ENCODE measurements around the gene RUBCN.
"Not testable (repeated sequence)": the region's sequence is repeated elsewhere in the genome, so short reads cannot be mapped to it uniquely, and the experiment has no call there.

Gene RUBCN

DNA sequence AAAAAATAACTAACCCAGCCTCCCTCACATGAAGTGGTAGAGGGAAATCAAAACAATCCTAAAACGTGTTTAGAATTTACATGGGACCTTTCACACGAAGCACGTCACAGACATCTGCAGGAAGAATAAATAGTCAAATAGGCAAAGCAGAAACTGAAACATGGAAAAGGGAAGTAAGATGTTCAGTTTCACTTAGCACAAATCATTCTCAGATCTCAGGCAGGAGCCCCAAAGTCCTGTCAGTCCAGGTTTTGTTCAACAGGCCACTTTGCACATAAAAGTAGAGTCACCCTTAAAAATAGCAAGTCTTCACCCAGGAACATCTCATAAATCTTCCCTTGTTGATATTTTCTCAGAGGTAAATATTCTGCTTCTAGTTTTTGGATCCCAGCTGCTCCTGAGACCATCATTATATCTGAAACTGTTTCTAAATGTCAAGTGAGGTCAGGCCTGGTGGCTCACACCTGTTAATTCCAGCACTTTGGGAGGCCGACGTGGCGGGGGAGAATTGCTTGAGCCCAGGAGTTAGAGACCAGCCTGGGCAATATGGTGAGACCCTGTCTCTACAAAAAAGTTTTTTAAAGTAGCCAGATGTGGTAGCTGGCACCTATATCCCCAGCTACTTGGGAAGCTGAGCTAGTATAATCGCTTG, 1.9 kb downstream of the RUBCN start:
- DNase-seq (ENCODE audit: low read depth in 2 of 2): no peak

GRCh38 chr3:197733042-197733441, 3.7 kb downstream of the RUBCN start:
- no peak for DNase-seq (ENCODE audit: low read depth in 2 of 2)

GRCh38 chr3:197731483-197731882, 5.2 kb downstream of the RUBCN start:
- DNase-seq (ENCODE audit: low read depth in 2 of 2): not testable (repeated sequence)

GRCh38 chr3:197730770-197731169, 5.9 kb downstream of the RUBCN start:
- DNase-seq (ENCODE audit: low read depth in 2 of 2): not testable (repeated sequence)

- DNase-seq (ENCODE audit: low read depth in 2 of 2): no peak
Measured at GRCh38 chr3:197730200-197730599, 6.5 kb downstream of the RUBCN start.

GRCh38 chr3:197728487-197728886, 8.2 kb downstream of the RUBCN start:
- no peak for DNase-seq (ENCODE audit: low read depth in 2 of 2)

DNA sequence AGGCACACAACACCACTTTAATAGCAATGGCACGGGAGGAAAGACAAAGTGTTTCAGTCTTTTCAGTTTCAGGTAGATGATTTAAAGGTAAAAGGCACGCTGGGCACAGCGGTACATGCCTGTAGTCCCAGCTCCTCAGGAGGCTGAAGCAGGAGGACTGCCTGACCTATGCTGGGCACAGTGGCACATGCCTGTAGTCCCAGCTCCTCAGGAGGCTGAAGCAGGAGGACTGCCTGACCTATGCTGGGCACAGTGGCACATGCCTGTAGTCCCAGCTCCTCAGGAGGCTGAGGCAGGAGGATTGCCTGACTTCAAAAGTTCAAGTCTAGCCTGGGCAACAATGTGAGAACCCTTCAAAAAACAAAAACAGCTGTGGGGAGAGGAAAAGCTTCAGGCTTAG, 8.8 kb downstream of the RUBCN start:
- DNase-seq (ENCODE audit: low read depth in 2 of 2): not testable (repeated sequence)

DNA sequence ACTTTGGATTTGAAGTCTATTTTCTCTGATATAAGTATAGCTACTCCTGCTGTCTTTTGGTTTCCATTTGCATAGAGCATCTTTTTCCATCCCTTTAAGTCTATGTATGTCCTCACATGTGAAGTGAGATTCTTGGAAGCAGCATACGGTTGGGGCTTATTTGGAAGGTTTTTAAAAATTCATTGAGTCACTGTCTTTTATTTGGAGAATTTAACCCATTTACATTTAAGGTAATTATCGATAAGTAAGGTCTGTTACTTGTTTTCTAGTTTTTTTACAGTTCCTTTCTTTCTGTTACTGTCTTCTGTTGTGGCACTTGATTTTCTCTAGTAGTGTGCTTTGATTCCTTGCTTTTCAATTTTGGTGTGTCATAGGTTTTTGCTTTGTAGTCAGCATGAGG, 14.0 kb downstream of the RUBCN start:
- DNase-seq (ENCODE audit: low read depth in 2 of 2): no peak

DNA sequence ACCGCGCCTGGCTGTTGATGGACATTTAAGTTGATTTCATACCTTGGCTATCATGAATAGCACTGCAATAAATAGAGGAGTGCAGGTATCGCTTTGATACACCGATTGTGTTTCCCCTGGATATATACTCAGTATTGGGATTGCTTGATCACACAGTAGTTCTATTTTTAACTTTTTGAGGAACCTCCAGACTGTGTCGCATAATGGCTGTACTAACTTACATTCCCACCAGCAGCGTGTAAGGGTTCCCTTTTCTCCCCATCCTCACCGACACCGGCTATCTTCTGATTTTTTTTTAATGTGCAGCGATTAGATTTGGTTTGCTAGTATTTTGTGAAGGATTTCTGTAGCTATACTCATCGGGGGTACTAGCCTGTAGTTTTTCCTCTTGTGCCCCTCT, 16.0 kb downstream of the RUBCN start:
- DNase-seq (ENCODE audit: low read depth in 2 of 2): no peak

GRCh38 chr3:197718891-197719290, 17.8 kb downstream of the RUBCN start:
- no peak for DNase-seq (ENCODE audit: low read depth in 2 of 2)

- no peak for DNase-seq (ENCODE audit: low read depth in 2 of 2)
Measured at GRCh38 chr3:197714251-197714650, 22.5 kb downstream of the RUBCN start.

GRCh38 chr3:197713477-197713822, 23.3 kb downstream of the RUBCN start:
- no peak for DNase-seq (ENCODE audit: low read depth in 2 of 2)

GRCh38 chr3:197711973-197712707, 24.6 kb downstream of the RUBCN start:
- peak; percentile 76 for DNase-seq (ENCODE audit: low read depth in 2 of 2)

DNA sequence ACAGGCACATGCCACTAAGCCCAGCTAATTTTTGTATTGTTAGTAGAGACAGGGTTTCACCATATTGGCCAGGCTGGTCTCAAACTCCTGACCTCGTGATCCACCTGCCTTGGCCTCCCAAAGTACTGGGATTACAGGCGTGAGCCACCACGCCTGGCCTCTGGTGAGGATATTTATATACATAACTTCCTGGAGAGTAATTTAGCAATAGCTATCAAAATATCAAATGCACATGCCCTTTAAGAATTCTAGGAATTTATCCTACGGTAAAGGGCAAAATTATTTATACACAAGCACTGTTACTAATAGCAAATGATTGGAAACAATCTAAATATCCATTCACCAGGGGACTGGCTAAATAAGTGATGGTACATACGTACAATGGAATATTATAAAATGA, 25.7 kb downstream of the RUBCN start:
- DNase-seq (ENCODE audit: low read depth in 2 of 2): not testable (repeated sequence)

GRCh38 chr3:197709135-197709534, 27.6 kb downstream of the RUBCN start:
- no peak for DNase-seq (ENCODE audit: low read depth in 2 of 2)

- no peak for DNase-seq (ENCODE audit: low read depth in 2 of 2)
Measured at GRCh38 chr3:197706658-197707057, 30.0 kb downstream of the RUBCN start.

GRCh38 chr3:197701841-197702240, 34.9 kb downstream of the RUBCN start:
- DNase-seq (ENCODE audit: low read depth in 2 of 2): no peak

DNA sequence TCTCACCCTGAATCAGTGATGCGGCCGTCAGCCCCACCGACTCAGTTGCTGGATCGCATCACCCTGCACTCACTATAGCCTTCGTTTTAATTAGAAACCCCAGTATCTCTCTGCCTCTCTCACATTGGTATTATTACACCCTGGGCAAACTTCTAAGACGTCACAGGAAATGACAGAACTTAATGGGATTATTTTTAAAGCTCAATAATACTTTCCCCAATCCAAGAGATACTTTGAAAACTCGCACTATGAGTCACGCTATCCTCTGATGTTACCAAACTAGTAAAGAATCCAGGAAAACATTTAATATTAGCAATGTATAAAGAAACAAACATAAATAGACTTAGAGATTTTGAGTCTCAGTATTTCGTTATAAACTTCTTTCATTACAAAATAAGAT, 36.6 kb downstream of the RUBCN start:
- DNase-seq (ENCODE audit: low read depth in 2 of 2): no peak

GRCh38 chr3:197697355-197697754, 39.3 kb downstream of the RUBCN start:
- DNase-seq (ENCODE audit: low read depth in 2 of 2): no peak

- no peak for DNase-seq (ENCODE audit: low read depth in 2 of 2)
Measured at GRCh38 chr3:197694251-197694650, 42.5 kb downstream of the RUBCN start.

- DNase-seq (ENCODE audit: low read depth in 2 of 2): no peak
Measured at GRCh38 chr3:197692641-197693040, 44.1 kb downstream of the RUBCN start.

DNA sequence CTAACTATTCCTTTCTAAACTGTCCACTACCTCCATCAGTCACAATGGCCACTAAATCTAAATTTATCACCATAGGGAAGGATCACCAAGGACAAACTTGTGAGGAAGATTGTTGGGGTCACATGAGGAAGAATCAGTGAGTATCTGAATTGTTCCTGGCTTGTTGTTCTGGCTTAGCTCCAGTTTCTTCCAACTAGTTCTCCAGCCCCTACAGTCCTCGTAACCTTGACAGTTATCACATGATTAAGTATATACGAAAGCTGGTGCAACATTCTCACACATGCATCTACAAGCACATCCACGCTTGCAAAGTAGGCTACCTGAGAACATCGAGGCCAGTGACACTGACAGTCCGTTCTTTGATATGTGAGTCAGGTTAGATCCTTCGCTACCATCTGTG, 46.0 kb downstream of the RUBCN start:
- DNase-seq (ENCODE audit: low read depth in 2 of 2): no peak

GRCh38 chr3:197687570-197687969, 49.1 kb downstream of the RUBCN start:
- DNase-seq (ENCODE audit: low read depth in 2 of 2): no peak

GRCh38 chr3:197686899-197687298, 49.8 kb downstream of the RUBCN start:
- no peak for DNase-seq (ENCODE audit: low read depth in 2 of 2)
